Endothelial cell of umbilical vein (primary cell): Measurements from ENCODE around the gene CSNK2B. TPM values are rescaled to one million over a fixed set of nuclear protein-coding genes. Genes with fewer than 3 reads are reported as not detected.

Experiments used
- BruUV-seq: library from RNA; stranded (reverse); fragments of 400-500 nt; replicated peaks from 2 replicates; lab custom pipeline; 2021; lab: Mats Ljungman, UMichigan
- CTCF ChIA-PET: fragments of 300-600, 350-600 bp; sonication (Branson Sonifier 250); formaldehyde crosslinking; loops from one replicate; lab custom pipeline; 2021; ENCODE audit warnings: antibody characterized with exemption, inconsistent platforms; lab: Charles Lee
- POLR2A ChIA-PET: fragments of 300-600, 350-600 bp; sonication (Branson Sonifier 250); formaldehyde crosslinking; loops from one replicate; lab custom pipeline; 2021; ENCODE audit warnings: antibody characterized with exemption, inconsistent platforms; lab: Charles Lee
- DNase-seq: peaks from one replicate; pipeline ENCODE4 v3.0.0-alpha.2; 2011; ENCODE audit warnings: low read depth, low spot score
- FAIRE-seq: peaks from 2 replicates; lab custom pipeline; 2011; peaks lifted over from hg19 to GRCh38; lab: Jason Lieb, UNC
- H2AFZ ChIP-seq: 2 replicates; pipeline ENCODE4 v1.6.0; 2012; ENCODE audit warnings: low read depth, low read length, control low read depth, inconsistent platforms
- H3K27ac ChIP-seq: 2 replicates; pipeline ENCODE4 v1.5.1; 2011; ENCODE audit warnings: low read depth, mild to moderate bottlenecking, control low read depth, low read length, moderate library complexity; ENCODE audit not compliant: insufficient read depth
- H3K27me3 ChIP-seq, 2 experiments: 2 replicates each; pipeline versions ENCODE4 v1.6.0 to v1.6.1; 2011; ENCODE audit warnings: low read length in 2 of 2, mixed read lengths in 1 of 2; ENCODE audit not compliant: control insufficient read depth in 2 of 2, insufficient read depth in 2 of 2
- H3K36me3 ChIP-seq, 2 experiments: 2 replicates in 1 of 2; 3 replicates in 1 of 2; pipeline ENCODE4 v1.5.1; 2011; ENCODE audit warnings: low read length in 2 of 2, mild to moderate bottlenecking in 1 of 2, moderate library complexity in 1 of 2; ENCODE audit not compliant: control insufficient read depth in 2 of 2, insufficient read depth in 2 of 2; ENCODE audit errors: extremely low read depth in 1 of 2
- H3K4me1 ChIP-seq: 3 replicates; pipeline ENCODE4 v1.5.1; 2011; ENCODE audit warnings: mild to moderate bottlenecking, low read length; ENCODE audit not compliant: control insufficient read depth, insufficient read depth; ENCODE audit errors: extremely low read depth
- H3K4me2 ChIP-seq: 2 replicates; pipeline ENCODE4 v1.6.1; 2011; ENCODE audit warnings: low read length, control low read depth, mixed read lengths; ENCODE audit not compliant: insufficient read depth
- H3K4me3 ChIP-seq, 3 experiments: fragments of 200-600 bp in 1 of 3; sonication (generic), shearing (Covaris generic) in 1 of 3; replicated peaks in 1 of 3; 2 replicates each; pipeline ENCODE4 v1.5.1; 2011 to 2016; ENCODE audit warnings: control low read depth in 3 of 3, low read length in 3 of 3, mild to moderate bottlenecking in 2 of 3, inconsistent platforms in 1 of 3, low read depth in 1 of 3, moderate library complexity in 1 of 3; ENCODE audit not compliant: insufficient read depth in 1 of 3
- H3K79me2 ChIP-seq: 2 replicates; pipeline ENCODE4 v1.6.0; 2012; ENCODE audit warnings: low read length, inconsistent platforms; ENCODE audit not compliant: control insufficient read depth, insufficient read depth
- H3K9ac ChIP-seq: replicated peaks from 2 replicates; pipeline ENCODE3; 2011; ENCODE audit warnings: low read length, control low read depth; ENCODE audit not compliant: insufficient read depth; ENCODE audit errors: extremely low read depth
- H3K9me1 ChIP-seq: replicated peaks from 3 replicates; pipeline ENCODE4 v1.6.0; 2011; ENCODE audit warnings: mild to moderate bottlenecking, low read length; ENCODE audit not compliant: control insufficient read depth, insufficient read depth; ENCODE audit errors: extremely low read depth
- H3K9me3 ChIP-seq: replicated peaks from 2 replicates; pipeline ENCODE4 v1.5.1; 2012; ENCODE audit warnings: low read length, inconsistent platforms; ENCODE audit not compliant: control insufficient read depth, insufficient read depth
- H4K20me1 ChIP-seq: replicated peaks from 2 replicates; pipeline ENCODE3; 2011; ENCODE audit warnings: mild to moderate bottlenecking, low read length; ENCODE audit not compliant: control insufficient read depth, insufficient read depth; ENCODE audit errors: extremely low read depth
- CTCF ChIP-seq, 2 donors: IDR thresholded peaks; 1 replicate in 1 of 2; 2 replicates in 1 of 2; pipeline ENCODE4 v1.5.1; 2011; ENCODE audit warnings: low read length in 2 of 2, mild to moderate bottlenecking in 2 of 2, moderate library complexity in 2 of 2, control low read depth in 1 of 2, inconsistent platforms in 1 of 2, low read depth in 1 of 2; ENCODE audit not compliant: insufficient read depth in 1 of 2; ENCODE audit errors: extremely low read depth in 1 of 2
- GATA2 ChIP-seq: IDR thresholded peaks from 2 replicates; pipeline ENCODE4 v1.7.0; 2011; ENCODE audit warnings: low read depth, mild to moderate bottlenecking, moderate library complexity, mixed read lengths, low read length; ENCODE audit not compliant: insufficient read length, insufficient read depth
- POLR2A ChIP-seq: IDR thresholded peaks from 2 replicates; pipeline ENCODE4 v1.6.1; 2012; ENCODE audit warnings: low read depth, mild to moderate bottlenecking, control low read depth, low read length
- POLR2AphosphoS5 ChIP-seq: IDR thresholded peaks from 2 replicates; pipeline ENCODE4 v1.6.1; 2012; ENCODE audit warnings: low read depth, mild to moderate bottlenecking, control low read depth, low read length, moderate library complexity; ENCODE audit not compliant: insufficient read depth
- dilution Hi-C: fragments of 300-500 bp; cut with MboI; formaldehyde crosslinking; loops from one replicate; pipeline ENCODE4 v1.15.0; 2019; ENCODE audit warnings: low sequenced_read_pairs; ENCODE audit not compliant: extremely low pct_ligation_motif_present
- intact Hi-C: fragments of 100-400 bp; cut with micrococcal nuclease; formaldehyde crosslinking; loops from one replicate; pipeline ENCODE4 v1.10.0; 2022
- polyA plus RNA-seq, 4 experiments: library from polyadenylated mRNA; depleted of rRNA in 3 of 4; stranded (reverse) in 3 of 4; unstranded in 1 of 4; fragments of >200 nt; gene quantifications; 2 replicates each; pipeline versions ENCODE4 v1.2.1 to v1.2.3, GENCODE V29; 2011 to 2012; ENCODE audit warnings: missing spikeins in 1 of 4
- total RNA-seq: library from RNA; stranded (reverse); gene quantifications from 2 replicates; pipeline ENCODE4 v1.2.3, GENCODE V29; 2021

CSNK2B gene
- total and polyA plus RNA-seq, 2 donors (not counting 3 experiments of a cell fraction or from before 2014, with no cell fraction given): 159 to 206 TPM

GRCh38 chr6:31681135-31681671 lies 15.3 kb downstream of the CSNK2B start:
- H3K79me2 ChIP-seq: no peaks in the 10 kb centered on the region

More at GRCh38 chr6:31681135-31681671, 15.3 kb downstream of the CSNK2B start:
- DNase-seq (peak; percentile 26), FAIRE-seq (no peak)
- ChIA-PET CTCF (interaction anchor here (0.6 to 3.5 kb wide), 15 partner anchors 8 to 271 kb away, joined by 3 to 44 read pairs (median 6); partner anchors contain the start of genes ABHD16A, DDAH2, HSPA1B and MSH5), POLR2A (interaction anchor here (0.6 kb wide), 1 partner anchor 56 kb away, joined by 3 read pairs; no protein-coding TSS in a partner anchor)
- H3K27me3 ChIP-seq: no peaks in the 10 kb centered on the region
- BruUV-seq: TSS peak; percentile 57
- H3K4me3 ChIP-seq: peak overlapping the region; percentile 18 to 59 (median 47)
- H4K20me1 ChIP-seq: no peaks in the 10 kb centered on the region
- dilution Hi-C loops: no loop called here
- H3K9me3 ChIP-seq: no peaks in the 10 kb centered on the region
- peaks cover 0 to under 1% of the 10 kb centered on the region in 2 experiments for H3K36me3 ChIP-seq
- H3K9ac ChIP-seq: peak overlapping the region; percentile 30
- H3K4me1 ChIP-seq: peaks cover 8% of the 10 kb centered on the region
- TF ChIP-seq GATA2: no peak
- peak; percentile 68 for TF ChIP-seq POLR2A
- TF ChIP-seq CTCF (IDR thresholded peaks at IDR 0.05; ENCODE audit: extremely low read depth in 1 of 2, insufficient read depth in 1 of 2, low read depth in 1 of 2, low read length in 2 of 2): peak in 1 of 2 donors; percentile 31
- peak; percentile 54 for TF ChIP-seq POLR2AphosphoS5
- intact Hi-C loops: loop anchor here (1.0 to 2.0 kb wide), 3 partner anchors 14 to 208 kb away; partner anchors contain the start of genes ABHD16A and CSNK2B
- H2AFZ ChIP-seq: peak overlapping the region; percentile 94
- peak overlapping the region; percentile 65 for H3K4me2 ChIP-seq
- peak overlapping the region; percentile 18 for H3K27ac ChIP-seq
- H3K9me1 ChIP-seq: no peaks in the 10 kb centered on the region
